ENCODE data around the gene SMNDC1. TPM values are rescaled to one million over a fixed set of nuclear protein-coding genes. Genes with fewer than 3 reads are reported as not detected.
"Not testable (repeated sequence)": the region's sequence is repeated elsewhere in the genome, so short reads cannot be mapped to it uniquely, and the experiment has no call there.

SMNDC1 gene
- total RNA-seq, 2 donors from 2014 or later: 7.5 to 7.6 TPM

- TF ChIP-seq POLR2A (IDR thresholded peaks at IDR 0.05): no peak
- TF ChIP-seq CTCF (IDR thresholded peaks at IDR 0.05): no peak
- peak overlapping the region in 2 of 4 donors; percentile 26 to 33 for H3K27ac ChIP-seq
- no peaks in the 10 kb centered on the region for H3K27me3 ChIP-seq
- no peaks in the 10 kb centered on the region for H3K9me3 ChIP-seq
- DNase-seq: peak; percentile 41 to 72 (median 68)
- no peaks in the 10 kb centered on the region for H3K36me3 ChIP-seq (replicated peaks in 1 of 2; ENCODE audit: insufficient read depth in 1 of 2, low read depth in 2 of 2)
- peaks cover 42% of the 10 kb centered on the region for H3K4me1 ChIP-seq
- WGBS, 2 donors: 40 to 60% methylated on average over 4 of the region's 4 CpGs
- intact Hi-C loops (cut with DNase I): loop anchor here (10.0 kb wide), 1 partner anchor 49 kb away; no protein-coding TSS in a partner anchor
- no peak overlapping the region for H3K4me3 ChIP-seq
- no peak for ATAC-seq
Measured at GRCh38 chr10:110273474-110273873, 31.2 kb downstream of the SMNDC1 start.

DNA sequence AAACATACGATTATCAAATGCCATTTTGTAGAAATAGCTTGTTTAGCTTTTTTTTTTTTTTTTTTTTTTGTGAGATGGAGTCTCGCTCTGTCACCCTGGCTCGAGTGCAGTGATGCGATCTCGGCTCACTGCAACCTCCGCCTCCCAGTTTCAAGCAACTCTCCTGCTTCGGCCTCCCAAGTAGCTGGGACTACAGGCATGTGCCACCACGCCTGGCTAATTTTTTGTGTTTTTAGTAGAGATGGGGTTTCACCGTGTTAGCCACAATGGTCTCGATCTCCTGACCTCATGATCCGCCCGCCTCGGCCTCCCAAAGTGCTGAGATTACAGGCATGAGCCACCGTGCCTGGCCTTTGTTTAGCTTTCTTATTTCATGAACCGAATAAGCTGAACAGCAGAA lies 31.7 kb downstream of the SMNDC1 start:
- 90 to 93% methylated on average over 15 of the region's 15 CpGs for WGBS, 2 donors
- H3K36me3 ChIP-seq (replicated peaks in 1 of 2; ENCODE audit: insufficient read depth in 1 of 2, low read depth in 2 of 2); DNase-seq; H3K9me3 ChIP-seq; ATAC-seq; H3K4me3 ChIP-seq; H3K27me3 ChIP-seq: not testable (repeated sequence)
- Histone ChIP-seq H3K27ac (peak overlapping the region in 1 of 4 donors; percentile 33), H3K4me1 (peaks cover 45% of the 10 kb centered on the region)
- intact Hi-C loops (cut with DNase I): loop anchor here (10.0 kb wide), 1 partner anchor 48 kb away; no protein-coding TSS in a partner anchor

GRCh38 chr10:110269374-110270318 lies 35.1 kb downstream of the SMNDC1 start:
- H3K27ac ChIP-seq: peak overlapping the region; percentile 76 to 92 (median 88)
- peaks cover 54% of the 10 kb centered on the region for H3K4me1 ChIP-seq

DNA sequence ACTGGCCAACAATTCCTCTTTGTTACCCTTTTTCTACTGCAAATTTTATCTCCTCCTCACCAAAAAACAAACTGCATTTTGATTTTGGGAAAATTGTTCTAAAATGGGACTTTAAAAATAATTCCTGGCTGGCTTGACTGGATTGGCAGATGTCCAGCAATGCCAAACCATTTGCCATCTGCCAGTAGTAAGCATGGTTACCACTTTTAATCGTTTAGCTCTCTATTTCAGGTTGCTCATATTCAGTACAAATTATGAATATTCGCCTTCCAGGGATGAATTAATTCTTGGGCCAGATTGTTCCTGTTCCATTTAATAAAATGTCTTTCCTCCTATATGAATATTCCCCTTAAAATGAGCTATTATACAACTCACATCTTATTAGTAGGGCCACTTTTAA lies 35.7 kb downstream of the SMNDC1 start:
- Histone ChIP-seq H3K27ac (peak overlapping the region; percentile 76 to 92 (median 88)), H3K4me3 (no peak overlapping the region), H3K4me1 (peaks cover 48% of the 10 kb centered on the region), H3K36me3 (replicated peaks in 1 of 2; ENCODE audit: insufficient read depth in 1 of 2, low read depth in 2 of 2) (no peaks in the 10 kb centered on the region), H3K27me3 (no peaks in the 10 kb centered on the region), H3K9me3 (no peaks in the 10 kb centered on the region)
- intact Hi-C loops (cut with DNase I): no loop called here
- ATAC-seq (peak; percentile 14), DNase-seq (peak; percentile 10 to 35 (median 28))
- WGBS, 2 donors: 28 to 29% methylated on average over 2 of the region's 2 CpGs
- no peak for TF ChIP-seq CTCF (IDR thresholded peaks at IDR 0.05)
- TF ChIP-seq POLR2A (IDR thresholded peaks at IDR 0.05): no peak

More at GRCh38 chr10:110269374-110270318, 35.1 kb downstream of the SMNDC1 start:
- no peak for TF ChIP-seq CTCF (IDR thresholded peaks at IDR 0.05)
- peak in 2 of 3 donors; percentile 47 to 56 for TF ChIP-seq POLR2A (IDR thresholded peaks at IDR 0.05)
- Histone ChIP-seq H3K4me3 (peak overlapping the region in 1 of 2 donors; percentile 5), H3K27me3 (no peaks in the 10 kb centered on the region), H3K9me3 (no peaks in the 10 kb centered on the region), H3K36me3 (replicated peaks in 1 of 2; ENCODE audit: insufficient read depth in 1 of 2, low read depth in 2 of 2) (no peaks in the 10 kb centered on the region)
- 8 to 10% methylated on average over 4 of the region's 4 CpGs for WGBS, 2 donors
- intact Hi-C loops (cut with DNase I): loop anchor here (10.0 kb wide), 1 partner anchor 45 kb away; no protein-coding TSS in a partner anchor
- ATAC-seq: peak; percentile 97
- DNase-seq: peak; percentile 57 to 78 (median 62)

DNA sequence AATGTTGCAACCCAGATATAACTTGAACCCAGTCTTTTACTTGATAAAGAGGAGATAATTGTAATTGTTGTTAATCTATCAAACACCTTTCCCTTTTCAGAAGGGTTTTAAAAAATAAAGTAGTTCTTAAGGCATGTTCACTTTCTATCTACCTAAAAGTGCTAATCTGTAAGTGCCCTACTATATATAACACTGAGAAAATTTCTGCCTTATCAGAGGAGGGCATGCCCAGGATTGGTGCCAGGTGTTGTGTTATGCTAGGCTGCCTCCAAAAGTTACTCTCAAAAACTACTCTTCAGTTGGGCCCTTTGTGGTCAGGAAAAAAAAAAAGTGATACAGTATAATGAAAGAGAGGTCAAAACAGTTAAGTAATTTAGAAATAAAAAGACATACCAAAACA lies 36.3 kb downstream of the SMNDC1 start:
- peak overlapping the region; percentile 76 to 92 (median 88) for H3K27ac ChIP-seq
- H3K4me1 ChIP-seq: peaks cover 42% of the 10 kb centered on the region
- H3K27me3 ChIP-seq: no peaks in the 10 kb centered on the region
- ATAC-seq (peak; percentile 43), DNase-seq (peak; percentile 21 to 73 (median 28))
- no peak overlapping the region for H3K4me3 ChIP-seq
- H3K36me3 ChIP-seq (replicated peaks in 1 of 2; ENCODE audit: insufficient read depth in 1 of 2, low read depth in 2 of 2): no peaks in the 10 kb centered on the region
- TF ChIP-seq POLR2A (IDR thresholded peaks at IDR 0.05) (no peak), CTCF (IDR thresholded peaks at IDR 0.05) (no peak)
- no peaks in the 10 kb centered on the region for H3K9me3 ChIP-seq
- intact Hi-C loops (cut with DNase I): no loop called here
